Kidney (tissue), 14 donors: ENCODE measurements around the gene SFTPB. TPM values are rescaled to one million over a fixed set of nuclear protein-coding genes. Genes with fewer than 3 reads are reported as not detected.

Experiments used
- DNase-seq, 5 donors: peaks; one replicate each; pipeline ENCODE4 v3.0.0-alpha.2; 2013 to 2020
- FAIRE-seq: peaks from 2 replicates; lab custom pipeline; 2012; peaks lifted over from hg19 to GRCh38; lab: Jason Lieb, UNC
- H3K27ac ChIP-seq, 2 donors: one replicate each; pipeline ENCODE4 v1.7.0; 2013; ENCODE audit warnings: low read depth in 2 of 2, low read length in 2 of 2, inconsistent platforms in 1 of 2
- H3K27me3 ChIP-seq: one replicate; pipeline ENCODE4 v1.7.1; 2013; ENCODE audit warnings: low read length, inconsistent platforms; ENCODE audit not compliant: control insufficient read depth, insufficient read depth
- H3K36me3 ChIP-seq, 3 donors: one replicate each; pipeline versions ENCODE4 v1.7.0 to v1.7.1; 2013; ENCODE audit warnings: low read length in 3 of 3, control low read depth in 1 of 3, inconsistent platforms in 1 of 3; ENCODE audit not compliant: insufficient read depth in 3 of 3, control insufficient read depth in 2 of 3
- H3K4me1 ChIP-seq, 3 donors: one replicate each; pipeline versions ENCODE4 v1.7.0 to v1.7.1; 2013; ENCODE audit warnings: low read length in 3 of 3, inconsistent platforms in 1 of 3, low read depth in 1 of 3; ENCODE audit not compliant: control insufficient read depth in 2 of 3, insufficient read depth in 2 of 3
- H3K4me3 ChIP-seq, 3 donors: one replicate each; pipeline versions ENCODE4 v1.7.0 to v1.8.1; 2013; ENCODE audit warnings: low read length in 3 of 3, control low read depth in 1 of 3, inconsistent platforms in 1 of 3
- H3K9ac ChIP-seq, 3 donors: one replicate each; pipeline versions ENCODE4 v1.7.0 to v1.7.1; 2013; ENCODE audit warnings: low read length in 3 of 3, control low read depth in 1 of 3, inconsistent platforms in 1 of 3
- H3K9me3 ChIP-seq, 3 donors: one replicate each; pipeline versions ENCODE4 v1.7.0 to v1.7.1; 2013; ENCODE audit warnings: low read length in 3 of 3, control low read depth in 1 of 3, inconsistent platforms in 1 of 3; ENCODE audit not compliant: control insufficient read depth in 2 of 3, insufficient read depth in 1 of 3
- CTCF ChIP-seq: IDR thresholded peaks from 3 replicates; pipeline ENCODE4 v1.5.1; 2012; ENCODE audit warnings: mild to moderate bottlenecking, moderate library complexity, borderline replicate concordance; ENCODE audit not compliant: insufficient read depth; ENCODE audit errors: extremely low read depth
- intact Hi-C: fragments of 100-400 bp; cut with DNase I; formaldehyde crosslinking; loops from one replicate; pipeline ENCODE4 v1.11.1; 2022
- polyA plus RNA-seq: library from polyadenylated mRNA; stranded (reverse); fragments of 350-450 nt; fragmentation: Illumina TruSeq; extraction: RNeasy Lipid Tissue Mini Kit (QIAGEN cat#74804); gene quantifications from one replicate; pipeline ENCODE4 v1.2.3, GENCODE V29; 2014; ENCODE audit warnings: low read depth, low replicate concordance; ENCODE audit not compliant: insufficient read depth
- total RNA-seq: library from RNA; stranded (reverse); fragmentation: NEBNext Ultra II Directional; extraction: Animal tissue kit (Norgen Biotek cat#: 25700); gene quantifications from one replicate; pipeline ENCODE4 v1.2.1, GENCODE V29; 2021
- donor health status: control.
- donor health status: control.
- donor health status: control.
- donor health status: control.
- donor health status: control.
- donor health status: DM: yes; HTN: yes; CAD: no.
- donor health status: Normal renal cell carcinoma (clear cell type).

SFTPB gene
- total and polyA plus RNA-seq, 2 donors from 2014 or later = 0.92 to 1.3 TPM

DNA sequence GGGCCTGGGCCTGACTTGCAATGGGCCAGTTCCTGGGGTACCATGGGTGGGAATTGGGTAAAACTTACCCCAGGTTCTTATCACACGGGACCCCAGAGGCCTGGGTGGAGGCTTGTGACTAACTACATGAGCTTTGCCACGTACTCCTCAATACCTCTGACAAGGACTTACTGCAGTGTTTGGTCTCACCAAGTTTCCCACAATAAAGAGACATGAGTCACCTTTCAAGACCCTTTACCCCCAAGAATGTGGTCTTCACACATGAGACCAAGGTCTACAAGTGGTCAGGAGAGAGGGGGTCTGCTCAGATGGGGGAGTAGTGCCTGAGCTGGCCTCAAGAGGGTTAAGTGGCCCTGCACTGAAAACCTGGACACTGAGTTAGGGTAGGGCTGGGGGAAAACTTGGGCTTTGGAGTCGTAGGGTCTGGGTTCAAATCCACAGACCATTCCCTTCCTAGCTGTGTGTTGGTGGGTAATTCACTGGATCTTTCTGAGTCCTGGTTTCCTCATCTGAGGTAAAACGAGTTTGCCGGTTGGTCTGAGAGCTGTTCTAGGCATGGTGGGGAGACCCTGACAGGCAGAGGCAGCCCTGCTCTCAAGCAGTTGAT is 24.1 kb upstream of the SFTPB start:
- intact Hi-C loops = no loop called here
- TF ChIP-seq CTCF = no peak

DNA sequence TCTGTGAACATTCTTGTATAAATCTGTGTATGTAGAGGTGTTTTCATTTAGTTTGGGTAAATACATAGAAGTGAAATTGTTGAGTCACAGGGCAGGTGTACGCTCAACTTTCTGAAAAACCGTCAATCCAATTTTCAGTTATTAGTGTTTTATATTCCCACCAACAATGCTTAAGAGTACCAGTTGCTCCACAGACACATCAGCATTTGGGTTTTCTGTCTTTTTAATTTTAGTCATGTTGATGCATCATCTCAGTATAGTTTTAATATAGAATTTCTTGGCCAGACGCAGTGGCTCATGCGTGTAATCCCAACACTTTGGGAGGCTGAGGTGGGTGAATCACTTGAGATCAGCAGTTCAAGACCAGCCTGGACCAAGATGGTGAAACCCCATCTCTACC is 22.9 kb upstream of the SFTPB start:
- Histone ChIP-seq H3K27me3 (no peaks in the 10 kb centered on the region), H3K9ac (no peak overlapping the region), H3K4me3 (no peak overlapping the region), H3K9me3 (no peaks in the 10 kb centered on the region), H3K36me3 (no peaks in the 10 kb centered on the region), H3K4me1 (no peaks in the 10 kb centered on the region), H3K27ac (no peak overlapping the region)
- FAIRE-seq (no peak), DNase-seq (no peak)
- intact Hi-C loops = no loop called here
- no peak for TF ChIP-seq CTCF

More for the DNA sequence above, 24.1 kb upstream of the SFTPB start:
- no peak overlapping the region for H3K27ac ChIP-seq
- no peaks in the 10 kb centered on the region for H3K36me3 ChIP-seq
- FAIRE-seq (no peak), DNase-seq (no peak)
- H3K27me3 ChIP-seq = no peaks in the 10 kb centered on the region
- H3K4me3 ChIP-seq = no peak overlapping the region
- H3K4me1 ChIP-seq = no peaks in the 10 kb centered on the region
- H3K9me3 ChIP-seq = no peaks in the 10 kb centered on the region
- no peak overlapping the region for H3K9ac ChIP-seq

GRCh38 chr2:85684806-85685205 is 16.8 kb upstream of the SFTPB start:
- no peak for FAIRE-seq
- H3K27me3 ChIP-seq = no peaks in the 10 kb centered on the region
- no peak for DNase-seq

More at GRCh38 chr2:85684806-85685205, 16.8 kb upstream of the SFTPB start:
- no peak overlapping the region for H3K4me3 ChIP-seq
- intact Hi-C loops = no loop called here
- no peak overlapping the region for H3K27ac ChIP-seq
- no peak for TF ChIP-seq CTCF
- H3K4me1 ChIP-seq = no peaks in the 10 kb centered on the region
- H3K9me3 ChIP-seq = no peaks in the 10 kb centered on the region
- H3K9ac ChIP-seq = no peak overlapping the region
- no peaks in the 10 kb centered on the region for H3K36me3 ChIP-seq
